HG02610 (cell line): ENCODE results near the gene SAMD4B.
"Not testable (repeated sequence)": the region's sequence is repeated elsewhere in the genome, so short reads cannot be mapped to it uniquely, and the experiment has no call there.

Experiments
- ATAC-seq: cut with Tn5 transposase; IDR thresholded peaks from one replicate; pipeline ENCODE4 v1.9.1; 2021; ENCODE audit warnings: mild to moderate bottlenecking, moderate library complexity; ENCODE audit not compliant: unreplicated experiment

Gene SAMD4B

GRCh38 chr19:39310558-39311311 is 31.5 kb upstream of the SAMD4B start:
- ATAC-seq = no peak

GRCh38 chr19:39314016-39314728 is 28.0 kb upstream of the SAMD4B start:
- no peak for ATAC-seq

GRCh38 chr19:39315933-39316332 is 26.3 kb upstream of the SAMD4B start:
- no peak for ATAC-seq

GRCh38 chr19:39316627-39317321 is 25.4 kb upstream of the SAMD4B start:
- no peak for ATAC-seq

DNA sequence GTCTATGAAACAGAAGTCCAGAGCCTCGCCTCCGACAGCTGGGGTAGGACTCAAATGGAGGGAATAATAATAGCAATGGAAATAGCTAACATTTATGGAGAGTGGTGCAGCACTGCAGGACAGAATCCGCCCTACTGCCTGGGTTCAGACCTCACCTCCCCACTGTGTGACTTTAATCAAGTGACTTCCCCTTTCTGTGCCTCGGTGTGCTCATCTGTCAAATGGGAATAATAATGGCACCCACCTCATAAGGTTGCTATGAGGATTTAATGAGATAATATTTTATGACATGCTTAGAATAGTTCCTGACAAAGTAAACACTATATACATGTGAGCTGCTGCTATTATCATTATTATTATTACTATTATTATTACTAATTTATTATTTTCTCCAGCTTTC is 24.7 kb upstream of the SAMD4B start:
- no peak for ATAC-seq

DNA sequence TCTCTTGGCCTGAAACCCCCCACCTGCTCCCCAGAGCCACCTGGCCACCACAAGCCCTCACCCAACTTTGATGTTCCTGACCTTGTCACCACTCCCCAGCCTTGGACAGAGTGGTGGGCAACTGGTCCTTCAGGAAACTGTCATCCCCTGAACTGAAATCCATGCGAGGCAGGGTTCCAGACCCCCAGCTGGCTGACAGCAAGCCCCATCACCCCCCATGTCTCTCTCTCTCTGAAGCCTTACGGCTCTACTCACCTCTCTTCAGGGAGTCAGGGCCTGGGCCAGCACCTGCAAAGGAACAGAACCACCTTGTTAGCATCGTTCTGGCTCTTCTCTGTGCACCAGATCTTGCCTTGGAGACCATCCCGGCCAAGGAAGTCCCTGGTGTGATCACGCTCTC is 24.1 kb upstream of the SAMD4B start:
- no peak for ATAC-seq

DNA sequence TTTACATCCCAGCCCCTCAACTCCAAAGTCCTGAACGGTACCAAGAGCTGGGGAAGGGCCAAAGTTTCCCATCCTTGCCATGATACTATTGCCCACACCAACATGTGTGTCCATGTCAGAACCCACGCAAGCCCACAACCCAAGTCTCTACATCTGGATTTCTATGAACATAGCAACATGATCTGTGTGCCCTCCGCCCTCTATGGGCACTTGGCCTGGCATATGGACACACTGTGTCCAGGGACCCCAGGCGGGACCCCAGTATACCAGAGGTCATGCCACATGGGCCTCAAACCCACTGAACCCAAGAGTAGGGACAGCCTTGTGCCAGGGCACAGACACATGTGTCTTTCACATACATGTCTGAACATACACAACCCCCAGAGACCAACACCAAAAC is 23.5 kb upstream of the SAMD4B start:
- no peak for ATAC-seq

DNA sequence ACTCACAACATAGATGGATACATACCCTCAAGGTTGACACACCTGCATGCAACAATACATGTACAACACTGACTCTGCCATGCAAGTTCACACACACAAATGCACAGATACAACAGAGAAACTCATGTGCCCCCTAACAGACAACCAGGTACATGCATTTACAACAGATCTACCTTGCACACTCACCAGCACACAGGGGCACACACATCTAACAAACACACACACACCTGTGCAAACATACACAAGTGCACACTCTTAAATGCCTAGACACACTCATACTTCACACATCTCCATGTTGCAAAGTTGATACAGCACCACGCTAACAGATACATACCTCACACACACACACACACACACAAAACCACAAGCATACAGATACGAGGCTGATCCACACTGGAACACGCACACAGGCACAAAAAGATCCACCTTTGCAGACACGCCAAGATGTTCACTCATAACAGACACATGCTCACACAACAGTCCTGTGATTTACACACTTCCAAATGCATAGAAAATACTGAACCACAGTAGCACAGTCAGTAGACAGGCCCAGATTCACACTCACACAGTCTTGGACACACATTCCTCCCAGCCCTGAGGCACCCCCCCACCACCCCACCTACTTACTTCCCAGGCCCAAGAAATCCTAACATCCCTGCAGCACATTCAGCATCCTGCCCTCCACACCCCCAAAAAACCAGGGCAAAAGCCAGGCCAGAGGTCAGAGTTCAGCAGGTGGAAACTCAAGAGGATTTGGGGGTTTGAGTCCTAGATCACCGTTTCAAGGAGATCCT is 22.9 kb upstream of the SAMD4B start:
- no peak for ATAC-seq

- ATAC-seq = no peak
Measured at GRCh38 chr19:39319892-39320248, 22.4 kb upstream of the SAMD4B start.

- no peak for ATAC-seq
Measured at GRCh38 chr19:39321117-39321831, 20.9 kb upstream of the SAMD4B start.

GRCh38 chr19:39321832-39322176 is 20.4 kb upstream of the SAMD4B start:
- no peak for ATAC-seq

GRCh38 chr19:39324242-39324842 is 17.9 kb upstream of the SAMD4B start:
- ATAC-seq = no peak

GRCh38 chr19:39325778-39326665 is 16.2 kb upstream of the SAMD4B start:
- no peak for ATAC-seq

DNA sequence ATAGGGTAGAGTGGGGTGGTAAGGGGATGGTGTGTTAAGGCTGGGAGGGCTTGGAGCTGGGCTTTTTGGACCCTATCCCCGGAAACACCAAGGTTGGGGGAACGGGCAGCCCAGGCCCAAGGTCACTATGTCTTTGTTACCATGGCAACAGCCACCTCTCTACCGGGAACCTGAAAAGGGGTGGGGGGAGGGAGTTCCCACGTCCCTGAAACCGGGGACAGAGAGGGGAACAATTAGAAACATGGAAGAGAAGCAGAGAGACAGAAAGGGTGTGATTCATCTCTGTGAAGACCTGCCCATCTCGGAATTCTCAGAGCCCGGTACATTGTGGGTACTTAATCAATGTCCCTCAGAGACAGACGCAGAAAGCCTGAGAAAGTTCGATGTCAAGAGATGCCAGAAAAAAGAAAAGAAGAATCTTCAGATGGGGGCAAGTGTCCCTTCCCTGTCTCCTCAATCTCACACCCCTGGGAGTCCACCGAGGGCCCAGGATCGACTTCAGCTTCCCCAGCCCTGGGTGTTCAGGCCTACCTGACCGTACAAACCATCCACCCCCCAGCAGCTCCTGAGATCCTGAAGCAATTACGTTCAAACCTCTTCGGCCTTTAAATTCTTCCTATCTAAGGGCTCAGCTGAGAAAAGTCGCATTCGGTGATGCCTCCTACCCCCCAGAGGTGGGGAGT is 14.7 kb upstream of the SAMD4B start:
- ATAC-seq = no peak

- no peak for ATAC-seq
Measured at GRCh38 chr19:39328046-39328705, 14.0 kb upstream of the SAMD4B start.

DNA sequence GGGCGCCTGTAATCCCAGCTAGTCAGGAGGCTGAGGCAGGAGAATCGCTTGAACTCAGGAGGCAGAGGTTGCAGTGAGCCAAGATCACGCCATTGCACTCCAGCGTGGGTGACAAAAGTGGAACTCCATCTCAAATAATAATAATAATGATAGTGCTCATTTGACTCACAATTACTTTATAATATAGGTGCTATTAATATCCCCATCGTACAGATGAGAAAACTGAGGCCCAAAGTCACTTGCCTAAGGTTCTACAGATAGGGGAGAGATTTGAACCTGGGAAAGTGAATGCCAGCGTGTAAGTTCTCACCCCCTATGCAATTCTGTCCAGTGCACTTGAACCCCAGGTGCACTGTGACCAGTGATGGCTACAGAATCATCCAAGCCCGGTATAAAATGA is 12.3 kb upstream of the SAMD4B start:
- no peak for ATAC-seq

GRCh38 chr19:39332293-39332692 is 9.9 kb upstream of the SAMD4B start:
- no peak for ATAC-seq

DNA sequence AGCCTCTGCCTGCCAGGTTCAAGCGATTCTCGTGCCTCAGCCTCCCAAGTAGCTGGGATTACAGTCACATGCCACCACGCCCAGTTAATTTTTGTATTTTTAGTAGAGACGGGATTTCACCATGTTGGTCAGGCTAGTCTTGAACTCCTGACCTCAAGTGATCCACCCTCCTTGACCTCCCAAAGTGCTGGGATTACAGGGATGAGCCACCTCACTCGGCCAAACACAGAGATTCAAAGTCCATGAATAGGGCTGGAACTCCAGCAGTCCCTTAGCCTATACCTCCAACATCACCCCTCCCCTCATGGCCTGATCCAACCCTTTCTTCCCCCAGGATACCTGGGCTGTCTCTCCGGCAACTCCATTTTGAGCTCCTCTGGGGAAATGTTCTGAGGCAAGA is 9.5 kb upstream of the SAMD4B start:
- ATAC-seq = not testable (repeated sequence)
